Eye (tissue), 1 donor: ENCODE data around the gene PLEKHG5.

Experiments used
- DNase-seq: peaks from one replicate; pipeline ENCODE4 v3.0.0-alpha.2; 2015

PLEKHG5 gene

GRCh38 chr1:6424619-6425593, 66.6 kb downstream of the PLEKHG5 start, which contains the start of gene ESPN:
ESPN (plus strand) TSS chr1:6424776; CDS start chr1:6424956, 180 bp downstream.
- peak; percentile 41 for DNase-seq

GRCh38 chr1:6424000-6424565, 67.4 kb downstream of the PLEKHG5 start:
- DNase-seq = no peak

DNA sequence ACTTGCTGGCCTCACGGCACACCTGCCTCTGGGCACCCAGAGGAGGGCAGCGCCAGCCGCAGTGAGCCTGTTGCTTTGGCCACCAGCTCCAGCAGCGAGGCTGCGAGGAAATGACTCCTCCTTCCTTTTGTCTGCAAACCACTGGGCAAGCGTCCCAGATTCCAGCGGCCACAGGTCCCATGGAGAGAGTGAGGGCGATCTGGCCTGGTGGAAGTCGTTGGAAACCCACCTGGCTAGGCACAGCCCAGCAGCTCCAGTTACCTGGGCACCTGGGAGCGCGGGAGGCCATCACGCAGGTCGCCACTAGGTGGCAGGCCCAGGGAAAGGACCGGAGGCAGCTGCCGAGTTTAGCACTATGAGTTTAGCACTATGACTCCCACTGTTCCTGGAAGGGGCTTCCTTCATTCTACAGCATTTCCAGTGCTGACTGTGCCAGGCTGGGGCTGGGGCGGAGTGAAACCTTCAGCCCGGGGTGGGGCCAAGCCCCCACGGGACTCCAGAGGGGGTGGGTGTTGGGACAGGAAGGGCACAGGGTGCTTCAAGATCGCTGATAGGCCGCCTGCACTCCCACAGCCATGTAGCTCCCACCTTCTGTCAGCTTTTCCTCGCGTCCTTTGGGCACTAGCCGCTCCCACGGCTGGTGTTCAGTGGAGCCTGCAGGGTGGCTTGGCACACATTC, 68.0 kb downstream of the PLEKHG5 start:
- peak; percentile 71 for DNase-seq

- DNase-seq = no peak
These were observed 70.2 kb downstream of the PLEKHG5 start for GRCh38 chr1:6421266-6421665.

GRCh38 chr1:6420454-6421042, 70.9 kb downstream of the PLEKHG5 start:
- DNase-seq = peak; percentile 53

DNA sequence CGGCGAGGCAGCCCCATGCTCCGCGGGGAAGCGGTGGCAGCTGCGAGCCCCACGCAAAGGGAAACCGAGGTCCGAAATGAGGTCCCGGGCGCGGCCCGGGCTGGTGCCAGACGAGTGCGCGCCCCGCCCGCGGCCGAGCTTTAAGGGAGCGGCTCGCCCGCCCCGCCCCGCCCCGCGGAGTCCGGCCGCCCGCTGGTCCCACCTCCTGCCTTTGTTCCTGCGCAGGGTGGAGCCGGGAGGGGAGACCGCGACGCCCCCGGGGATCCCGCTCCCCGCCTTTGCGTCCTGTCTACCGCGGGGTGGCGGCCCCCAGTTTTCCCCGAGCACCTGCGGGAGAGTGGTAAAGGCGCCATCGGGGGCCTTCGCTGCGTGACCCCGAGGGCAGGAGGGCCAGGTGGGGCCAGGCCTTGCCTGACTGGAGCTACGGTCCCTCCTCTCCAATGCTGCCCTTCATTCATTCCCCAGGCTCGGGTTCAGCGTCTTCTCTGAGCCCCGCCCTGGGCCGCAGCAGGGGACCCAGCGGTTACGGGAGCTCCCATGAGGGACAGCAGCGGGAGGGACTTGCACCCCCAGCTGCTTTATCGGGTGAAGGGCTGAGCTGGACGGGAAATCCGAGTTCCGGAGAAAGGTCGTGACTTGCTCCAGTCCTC, 71.5 kb downstream of the PLEKHG5 start, which contains the start of gene HES2:
Gene HES2, minus strand, starts transcription at position 116 of the 650 bp plus-strand sequence. Its CDS starts 99 bp downstream, at position 17.
- peak; percentile 54 for DNase-seq

- DNase-seq = peak; percentile 60
These were observed 72.1 kb downstream of the PLEKHG5 start for GRCh38 chr1:6419397-6419803.

DNA sequence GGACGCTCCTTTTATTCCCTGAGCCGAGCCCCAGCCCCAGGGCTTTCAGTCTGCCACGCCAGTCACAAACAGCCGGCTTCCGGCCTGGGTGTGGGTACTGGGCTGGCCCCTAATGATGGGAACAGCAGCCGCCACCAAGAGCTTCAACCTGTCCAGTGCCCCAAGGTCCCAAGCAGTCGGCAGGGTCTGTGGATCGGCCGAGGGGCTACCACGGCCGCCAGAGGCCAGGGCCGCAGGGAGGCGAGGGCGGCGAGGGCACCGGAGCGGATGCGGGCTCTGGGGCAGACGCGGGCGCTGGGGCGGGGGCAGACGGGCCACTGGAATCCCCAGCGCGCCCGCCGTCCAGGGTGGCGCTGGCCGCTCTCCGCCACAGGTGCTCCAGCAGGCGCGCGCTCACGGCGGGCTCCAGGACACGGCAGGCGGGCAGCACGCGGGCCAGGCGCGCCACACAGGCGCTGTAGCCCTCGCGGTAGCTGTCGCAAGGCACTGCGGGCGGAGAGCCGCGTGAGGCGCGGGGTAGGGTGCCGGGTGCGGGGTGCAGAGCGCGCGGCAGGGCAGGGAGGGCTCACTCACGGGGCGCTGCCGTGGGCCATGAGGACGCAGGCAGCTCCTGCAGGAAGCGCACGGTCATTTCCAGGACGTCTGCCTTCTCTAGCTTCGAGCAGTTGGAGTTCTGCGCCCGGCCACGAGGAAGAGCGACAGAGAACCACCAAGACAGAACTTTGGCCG, 72.6 kb downstream of the PLEKHG5 start:
- peak; percentile 46 for DNase-seq

DNA sequence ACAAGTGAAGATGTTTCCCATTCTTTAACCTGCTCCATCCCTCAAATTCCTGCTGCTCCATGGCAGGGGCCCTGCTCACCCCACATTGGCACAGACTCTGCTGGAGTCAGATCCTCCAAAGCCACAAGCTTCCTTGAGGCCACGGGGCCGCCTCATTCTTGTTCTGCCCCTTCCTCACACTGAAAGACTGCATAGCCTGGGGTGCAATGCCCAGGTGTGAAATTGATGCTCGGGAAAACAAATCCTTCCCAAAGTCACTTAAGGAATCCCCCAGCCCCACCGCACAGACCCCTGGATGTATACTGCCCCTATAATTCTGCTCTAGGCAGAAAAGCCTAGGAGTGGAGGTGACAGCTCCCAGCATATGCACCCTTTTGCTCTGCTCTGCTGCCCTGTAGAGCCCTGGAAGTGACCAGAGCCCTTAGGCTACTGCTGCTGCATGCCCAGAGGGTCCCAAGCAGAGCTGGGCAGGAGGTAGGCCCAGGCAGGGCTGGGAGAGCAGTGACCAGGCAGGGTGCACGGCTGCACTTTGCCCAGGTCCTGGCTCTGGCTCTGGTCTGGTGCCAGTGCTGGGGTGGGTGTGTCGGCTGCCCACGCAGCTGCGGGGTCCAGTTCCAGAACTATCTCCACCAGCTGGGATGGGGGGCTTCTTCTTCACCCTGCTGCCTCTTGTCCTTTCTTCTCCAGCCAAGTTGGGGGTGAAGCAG, 73.4 kb downstream of the PLEKHG5 start:
- no peak for DNase-seq
